ENCODE measurements around the gene ZNF473. TPM values are rescaled to one million over a fixed set of nuclear protein-coding genes. Genes with fewer than 3 reads are reported as not detected.
A peak's percentile ranks its signal among the peaks of the same experiment; 100 is the strongest.

Gene ZNF473
- total RNA-seq, 1 donor from 2014 or later, result 6.9 TPM

DNA sequence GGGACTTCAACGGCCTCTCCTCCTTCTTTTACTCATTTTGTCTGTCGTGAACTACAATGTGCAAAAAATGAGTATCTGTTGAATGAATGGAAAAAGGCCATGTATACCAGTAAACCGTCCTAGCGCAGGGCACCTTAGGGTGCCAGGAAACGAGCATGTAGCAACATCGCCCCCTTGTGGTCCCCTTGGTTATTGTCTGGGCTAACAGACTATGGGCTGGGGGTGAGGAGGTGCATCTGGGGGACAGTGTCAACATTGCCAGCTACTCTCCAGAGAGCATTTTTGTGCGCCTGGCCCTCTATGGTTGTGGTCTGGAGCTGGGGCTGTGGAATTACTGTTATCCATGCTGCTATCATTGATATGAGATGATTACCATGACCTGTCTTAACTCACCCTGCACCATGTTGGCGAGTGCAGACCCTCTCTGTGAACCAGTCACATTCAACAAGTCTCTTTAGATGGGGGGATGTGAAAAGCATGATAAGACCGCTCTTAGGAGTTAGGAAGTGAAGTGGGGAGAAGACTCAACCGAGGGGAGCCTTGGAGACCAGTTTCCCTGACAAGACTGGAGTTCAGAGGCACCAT, 42.1 kb upstream of the ZNF473 start:
- TF ChIP-seq CTCF (conservative IDR thresholded peaks at IDR 0.05; ENCODE audit: low read depth, low read length), result peak; percentile 91
- H3K4me3 ChIP-seq (ENCODE audit: low read depth, low read length), result no peak overlapping the region
- no peak for DNase-seq (ENCODE audit: low read depth)

GRCh38 chr19:49984491-49984890, 41.3 kb upstream of the ZNF473 start:
- no peak overlapping the region for H3K4me3 ChIP-seq (ENCODE audit: low read depth, low read length)
- no peak for TF ChIP-seq CTCF (conservative IDR thresholded peaks at IDR 0.05; ENCODE audit: low read depth, low read length)
- DNase-seq (ENCODE audit: low read depth), result no peak

DNA sequence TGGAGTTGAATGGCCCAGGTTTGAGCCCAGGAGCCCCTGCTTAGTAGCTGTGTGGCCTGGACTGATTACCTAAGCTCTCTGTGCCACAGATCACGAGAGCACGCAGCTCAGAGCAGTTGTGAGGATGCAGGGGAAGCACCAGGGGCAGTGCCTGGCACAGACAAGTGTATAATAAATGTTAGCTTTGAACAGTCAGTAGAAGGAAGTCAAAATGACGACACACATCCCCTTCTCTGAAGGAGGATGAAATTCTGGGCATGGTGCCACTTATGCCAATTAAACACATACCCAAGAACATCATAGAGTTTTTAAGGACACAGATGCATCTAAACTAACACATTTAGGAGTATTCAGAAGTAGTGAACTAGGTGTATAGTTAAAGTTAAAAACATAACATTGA, 39.9 kb upstream of the ZNF473 start:
- DNase-seq (ENCODE audit: low read depth), result no peak
- TF ChIP-seq CTCF (conservative IDR thresholded peaks at IDR 0.05; ENCODE audit: low read depth, low read length), result no peak
- H3K4me3 ChIP-seq (ENCODE audit: low read depth, low read length), result no peak overlapping the region

DNA sequence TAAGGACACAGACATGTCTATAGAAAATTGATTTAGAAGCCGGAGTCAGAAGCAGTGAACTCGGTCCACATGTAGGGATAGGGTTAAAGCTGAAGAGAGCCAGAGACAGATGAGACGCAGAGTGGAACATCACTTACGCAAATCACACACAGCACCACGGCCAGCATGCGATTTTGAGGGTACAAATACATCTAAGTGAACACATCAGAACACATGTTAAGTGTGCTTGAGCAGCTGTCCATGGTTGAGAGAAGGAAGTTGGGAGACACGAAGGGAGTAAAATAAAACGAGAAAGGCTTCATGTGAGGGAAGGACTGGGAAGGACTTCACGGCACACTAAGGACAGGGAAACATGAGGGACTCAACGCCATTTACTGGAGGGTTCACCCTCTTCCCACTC, 39.5 kb upstream of the ZNF473 start:
- H3K4me3 ChIP-seq (ENCODE audit: low read depth, low read length), result no peak overlapping the region
- TF ChIP-seq CTCF (conservative IDR thresholded peaks at IDR 0.05; ENCODE audit: low read depth, low read length), result no peak
- DNase-seq (ENCODE audit: low read depth), result no peak

DNA sequence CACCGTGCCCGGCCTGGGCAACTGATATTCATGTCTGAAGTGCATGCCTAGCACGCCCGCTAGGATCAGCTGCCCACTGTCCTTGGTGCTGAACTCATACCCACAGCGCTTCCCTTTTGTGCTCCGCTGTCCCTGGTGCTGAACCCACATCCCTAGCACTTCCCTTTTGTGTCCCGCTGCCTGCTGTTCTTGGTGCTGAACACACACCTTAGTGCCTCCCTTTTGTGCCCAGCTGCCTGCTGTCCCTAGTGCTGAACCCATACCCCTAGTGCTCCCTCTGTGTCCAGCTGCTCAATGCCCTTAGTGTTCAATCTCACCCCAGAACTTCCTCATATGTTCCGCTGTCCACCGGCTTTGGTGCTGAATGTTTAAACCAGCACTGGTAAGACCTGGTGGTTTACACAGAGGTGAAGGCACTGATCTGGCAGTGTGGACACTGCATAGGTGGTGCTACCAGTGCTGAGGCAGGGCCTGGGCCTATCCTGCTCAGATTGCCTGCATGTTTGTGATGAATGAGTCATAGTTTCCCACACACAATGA, 38.6 kb upstream of the ZNF473 start:
- peak; percentile 2 for TF ChIP-seq CTCF (conservative IDR thresholded peaks at IDR 0.05; ENCODE audit: low read depth, low read length)
- peak; percentile 64 for DNase-seq (ENCODE audit: low read depth)
- no peak overlapping the region for H3K4me3 ChIP-seq (ENCODE audit: low read depth, low read length)

GRCh38 chr19:49988007-49988406, 37.8 kb upstream of the ZNF473 start:
- no peak for TF ChIP-seq CTCF (conservative IDR thresholded peaks at IDR 0.05; ENCODE audit: low read depth, low read length)
- no peak overlapping the region for H3K4me3 ChIP-seq (ENCODE audit: low read depth, low read length)
- no peak for DNase-seq (ENCODE audit: low read depth)

DNA sequence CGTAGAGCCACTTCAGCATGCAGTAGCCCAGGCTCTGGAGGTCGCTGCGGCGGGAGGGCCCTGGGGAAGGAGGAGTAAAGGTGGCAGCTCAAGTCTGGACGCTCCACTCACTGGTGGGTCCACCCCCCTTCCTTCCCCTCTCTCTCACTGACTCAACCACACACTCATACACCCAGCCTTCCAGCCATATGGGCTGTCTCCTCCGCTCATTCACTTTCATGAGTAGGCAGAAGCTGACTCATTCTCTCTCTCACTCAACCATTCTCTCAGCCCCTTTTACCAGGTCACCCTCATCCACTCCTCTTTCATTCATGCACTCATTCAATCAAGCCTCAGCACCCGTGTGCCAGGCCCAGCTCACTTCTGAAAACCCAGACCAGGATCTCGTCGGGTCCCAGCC, 37.4 kb upstream of the ZNF473 start:
- TF ChIP-seq CTCF (conservative IDR thresholded peaks at IDR 0.05; ENCODE audit: low read depth, low read length), result no peak
- no peak overlapping the region for H3K4me3 ChIP-seq (ENCODE audit: low read depth, low read length)
- DNase-seq (ENCODE audit: low read depth), result peak; percentile 10
